ENCODE results near the gene NDUFA3. TPM values are rescaled to one million over a fixed set of nuclear protein-coding genes. Genes with fewer than 3 reads are reported as not detected.

The NDUFA3 gene
- total and polyA plus RNA-seq, 4 donors, result 64.9 to 129 (median 70.9) TPM

GRCh38 chr19:54141356-54141755 lies 38.7 kb downstream of the NDUFA3 start:
- 84 to 87% methylated on average over 3 of the region's 3 CpGs for WGBS, 2 donors
- Histone ChIP-seq H3K27me3 (ENCODE audit: control insufficient read depth in 1 of 2, insufficient read depth in 2 of 2, low read length in 1 of 2) (no peaks in the 10 kb centered on the region), H3K36me3 (ENCODE audit: control insufficient read depth in 1 of 2, insufficient read depth in 2 of 2, low read length in 1 of 2) (peaks cover 0 to 18% of the 10 kb centered on the region in 2 donors), H3K4me1 (ENCODE audit: control insufficient read depth in 1 of 2, insufficient read depth in 2 of 2, low read length in 2 of 2) (no peaks in the 10 kb centered on the region), H3K4me3 (ENCODE audit: low read length in 2 of 2) (no peak overlapping the region), H3K27ac (ENCODE audit: low read depth in 1 of 2, low read length in 2 of 2) (no peak overlapping the region), H3K9me3 (ENCODE audit: control insufficient read depth, low read length) (no peaks in the 10 kb centered on the region)
- no peak for DNase-seq
- ATAC-seq (ENCODE audit: low FRiP score), result no peak
- intact Hi-C loops (cut with DNase I), result no loop called here

- Histone ChIP-seq H3K36me3 (ENCODE audit: control insufficient read depth in 1 of 2, insufficient read depth in 2 of 2, low read length in 1 of 2) (peaks cover 0 to 18% of the 10 kb centered on the region in 2 donors), H3K4me3 (ENCODE audit: low read length in 2 of 2) (no peak overlapping the region), H3K27me3 (ENCODE audit: control insufficient read depth in 1 of 2, insufficient read depth in 2 of 2, low read length in 1 of 2) (no peaks in the 10 kb centered on the region), H3K4me1 (ENCODE audit: control insufficient read depth in 1 of 2, insufficient read depth in 2 of 2, low read length in 2 of 2) (no peaks in the 10 kb centered on the region), H3K9me3 (ENCODE audit: control insufficient read depth, low read length) (no peaks in the 10 kb centered on the region), H3K27ac (ENCODE audit: low read depth in 1 of 2, low read length in 2 of 2) (no peak overlapping the region)
- 68 to 81% methylated on average over 7 of the region's 7 CpGs for whole genome bisulfite sequencing, 2 donors
- DNase-seq (no peak), ATAC-seq (ENCODE audit: low FRiP score) (no peak)
- intact Hi-C loops (cut with DNase I), result no loop called here
Measured at GRCh38 chr19:54142166-54142780, 39.6 kb downstream of the NDUFA3 start.

- Histone ChIP-seq H3K4me1 (ENCODE audit: control insufficient read depth in 1 of 2, insufficient read depth in 2 of 2, low read length in 2 of 2) (no peaks in the 10 kb centered on the region), H3K27ac (ENCODE audit: low read depth in 1 of 2, low read length in 2 of 2) (no peak overlapping the region), H3K4me3 (ENCODE audit: low read length in 2 of 2) (no peak overlapping the region), H3K36me3 (ENCODE audit: control insufficient read depth in 1 of 2, insufficient read depth in 2 of 2, low read length in 1 of 2) (peaks cover 0 to 20% of the 10 kb centered on the region in 2 donors), H3K9me3 (ENCODE audit: control insufficient read depth, low read length) (no peaks in the 10 kb centered on the region), H3K27me3 (ENCODE audit: control insufficient read depth in 1 of 2, insufficient read depth in 2 of 2, low read length in 1 of 2) (no peaks in the 10 kb centered on the region)
- no peak for ATAC-seq (ENCODE audit: low FRiP score)
- intact Hi-C loops (cut with DNase I), result no loop called here
- WGBS, 2 donors, result 89 to 92% methylated on average over 28 of the region's 28 CpGs
- DNase-seq, result no peak
Measured at GRCh38 chr19:54145541-54146158, 43.0 kb downstream of the NDUFA3 start.

- H3K4me3 ChIP-seq (ENCODE audit: low read length in 2 of 2), result no peak overlapping the region
- no peaks in the 10 kb centered on the region for H3K9me3 ChIP-seq (ENCODE audit: control insufficient read depth, low read length)
- no peak overlapping the region for H3K27ac ChIP-seq (ENCODE audit: low read depth in 1 of 2, low read length in 2 of 2)
- DNase-seq (no peak), ATAC-seq (ENCODE audit: low FRiP score) (no peak)
- peaks cover 0 to 25% of the 10 kb centered on the region in 2 donors for H3K36me3 ChIP-seq (ENCODE audit: control insufficient read depth in 1 of 2, insufficient read depth in 2 of 2, low read length in 1 of 2)
- no peaks in the 10 kb centered on the region for H3K27me3 ChIP-seq (ENCODE audit: control insufficient read depth in 1 of 2, insufficient read depth in 2 of 2, low read length in 1 of 2)
- intact Hi-C loops (cut with DNase I), result no loop called here
- 80 to 90% methylated on average over 3 of the region's 3 CpGs for WGBS, 2 donors
- no peaks in the 10 kb centered on the region for H3K4me1 ChIP-seq (ENCODE audit: control insufficient read depth in 1 of 2, insufficient read depth in 2 of 2, low read length in 2 of 2)
Measured at GRCh38 chr19:54147676-54148075, 45.0 kb downstream of the NDUFA3 start.

GRCh38 chr19:54148158-54148557 lies 45.5 kb downstream of the NDUFA3 start:
- no peaks in the 10 kb centered on the region for H3K4me1 ChIP-seq (ENCODE audit: control insufficient read depth in 1 of 2, insufficient read depth in 2 of 2, low read length in 2 of 2)
- H3K27ac ChIP-seq (ENCODE audit: low read depth in 1 of 2, low read length in 2 of 2), result no peak overlapping the region
- no peaks in the 10 kb centered on the region for H3K9me3 ChIP-seq (ENCODE audit: control insufficient read depth, low read length)
- no peak overlapping the region for H3K4me3 ChIP-seq (ENCODE audit: low read length in 2 of 2)
- H3K27me3 ChIP-seq (ENCODE audit: control insufficient read depth in 1 of 2, insufficient read depth in 2 of 2, low read length in 1 of 2), result no peaks in the 10 kb centered on the region
- DNase-seq (no peak), ATAC-seq (ENCODE audit: low FRiP score) (no peak)
- intact Hi-C loops (cut with DNase I), result no loop called here
- 83 to 85% methylated on average over 18 to 19 of the region's 19 CpGs for WGBS, 2 donors
- peaks cover 0 to 23% of the 10 kb centered on the region in 2 donors for H3K36me3 ChIP-seq (ENCODE audit: control insufficient read depth in 1 of 2, insufficient read depth in 2 of 2, low read length in 1 of 2)

GRCh38 chr19:54149021-54149812 lies 46.6 kb downstream of the NDUFA3 start:
- intact Hi-C loops (cut with DNase I), result no loop called here
- WGBS, 2 donors, result 84 to 85% methylated on average over 12 of the region's 12 CpGs
- no peak overlapping the region for H3K27ac ChIP-seq (ENCODE audit: low read depth in 1 of 2, low read length in 2 of 2)

GRCh38 chr19:54151362-54152035 lies 48.8 kb downstream of the NDUFA3 start:
- intact Hi-C loops (cut with DNase I), result loop anchor here in 1 of 2 donors (10.0 kb wide), 1 partner anchor 303 kb away; no protein-coding TSS in a partner anchor
- WGBS, 2 donors, result 82% methylated on average over 23 of the region's 23 CpGs
- Histone ChIP-seq H3K4me1 (ENCODE audit: control insufficient read depth in 1 of 2, insufficient read depth in 2 of 2, low read length in 2 of 2) (no peaks in the 10 kb centered on the region), H3K27me3 (ENCODE audit: control insufficient read depth in 1 of 2, insufficient read depth in 2 of 2, low read length in 1 of 2) (no peaks in the 10 kb centered on the region), H3K27ac (ENCODE audit: low read depth in 1 of 2, low read length in 2 of 2) (no peak overlapping the region), H3K36me3 (ENCODE audit: control insufficient read depth in 1 of 2, insufficient read depth in 2 of 2, low read length in 1 of 2) (peaks cover 4 to 10% of the 10 kb centered on the region in 2 donors), H3K4me3 (ENCODE audit: low read length in 2 of 2) (no peak overlapping the region), H3K9me3 (ENCODE audit: control insufficient read depth, low read length) (no peaks in the 10 kb centered on the region)
- DNase-seq (no peak), ATAC-seq (ENCODE audit: low FRiP score) (no peak)

More at GRCh38 chr19:54149021-54149812, 46.6 kb downstream of the NDUFA3 start:
- ATAC-seq (ENCODE audit: low FRiP score) (no peak), DNase-seq (no peak)
- H3K9me3 ChIP-seq (ENCODE audit: control insufficient read depth, low read length), result no peaks in the 10 kb centered on the region
- no peak overlapping the region for H3K4me3 ChIP-seq (ENCODE audit: low read length in 2 of 2)
- no peaks in the 10 kb centered on the region for H3K27me3 ChIP-seq (ENCODE audit: control insufficient read depth in 1 of 2, insufficient read depth in 2 of 2, low read length in 1 of 2)
- H3K36me3 ChIP-seq (ENCODE audit: control insufficient read depth in 1 of 2, insufficient read depth in 2 of 2, low read length in 1 of 2), result peaks cover 0 to 18% of the 10 kb centered on the region in 2 donors
- no peaks in the 10 kb centered on the region for H3K4me1 ChIP-seq (ENCODE audit: control insufficient read depth in 1 of 2, insufficient read depth in 2 of 2, low read length in 2 of 2)

GRCh38 chr19:54152267-54152666 lies 49.6 kb downstream of the NDUFA3 start:
- intact Hi-C loops (cut with DNase I), result loop anchor here in 1 of 2 donors (10.0 kb wide), 1 partner anchor 303 kb away; no protein-coding TSS in a partner anchor
- H3K36me3 ChIP-seq (ENCODE audit: control insufficient read depth in 1 of 2, insufficient read depth in 2 of 2, low read length in 1 of 2), result peaks cover 4 to 11% of the 10 kb centered on the region in 2 donors

More at GRCh38 chr19:54152267-54152666, 49.6 kb downstream of the NDUFA3 start:
- DNase-seq (no peak), ATAC-seq (ENCODE audit: low FRiP score) (no peak)
- Histone ChIP-seq H3K27me3 (ENCODE audit: control insufficient read depth in 1 of 2, insufficient read depth in 2 of 2, low read length in 1 of 2) (no peaks in the 10 kb centered on the region), H3K27ac (ENCODE audit: low read depth in 1 of 2, low read length in 2 of 2) (no peak overlapping the region), H3K4me3 (ENCODE audit: low read length in 2 of 2) (no peak overlapping the region), H3K4me1 (ENCODE audit: control insufficient read depth in 1 of 2, insufficient read depth in 2 of 2, low read length in 2 of 2) (no peaks in the 10 kb centered on the region), H3K9me3 (ENCODE audit: control insufficient read depth, low read length) (no peaks in the 10 kb centered on the region)
- WGBS, 2 donors, result 87% methylated on average over 12 of the region's 12 CpGs

All from aorta (tissue), 5 donors.